Left lung (tissue), 14 donors: ENCODE results near the gene A4GALT. TPM values are rescaled to one million over a fixed set of nuclear protein-coding genes. Genes with fewer than 3 reads are reported as not detected.

Source experiments
- ATAC-seq: fragments of 200-7000 bp; cut with Tn5 transposase; one replicate; pipeline ENCODE4 v1.9.1; 2020; ENCODE audit warnings: moderate library complexity
- DNase-seq, 4 donors: peaks; one replicate each; pipeline ENCODE4 v3.0.0-alpha.2; 2013 to 2020
- H3K27ac ChIP-seq, 2 donors: fragments of 200-600 bp; sonication (generic) in 1 of 2; one replicate each; pipeline versions ENCODE4 v1.5.0 to v1.8.0; 2020 to 2021
- H3K27me3 ChIP-seq, 2 donors: fragments of 200-600 bp; sonication (generic) in 1 of 2; one replicate each; pipeline versions ENCODE4 v1.5.0 to v1.8.0; 2020 to 2021
- H3K36me3 ChIP-seq, 2 donors: fragments of 200-600 bp; sonication (generic) in 1 of 2; one replicate each; pipeline versions ENCODE4 v1.5.0 to v1.8.0; 2020 to 2021
- H3K4me1 ChIP-seq, 2 donors: fragments of 200-600 bp; one replicate each; pipeline ENCODE4 v1.8.0; 2021
- H3K4me3 ChIP-seq, 2 donors: fragments of 200-600 bp; sonication (generic) in 1 of 2; one replicate each; pipeline versions ENCODE4 v1.5.0 to v1.8.0; 2020 to 2021; ENCODE audit warnings: mild to moderate bottlenecking in 1 of 2
- H3K9me3 ChIP-seq, 2 donors: fragments of 200-600 bp; sonication (generic) in 1 of 2; one replicate each; pipeline versions ENCODE4 v1.5.0 to v1.8.0; 2020 to 2021
- intact Hi-C, 2 donors: fragments of 100-400 bp; cut with DNase I; formaldehyde crosslinking; loops; one replicate each; pipeline versions ENCODE4 v1.11.2 to v1.14.2; 2022
- long read RNA-seq, 12 donors: library from polyadenylated mRNA in 2 of 12; unstranded in 2 of 12; transcript quantifications; one replicate each; pipeline ENCODE4 v2.0.0 and lab custom pipeline, GENCODE V29; 2019 to 2026
- polyA plus RNA-seq, 6 donors: library from polyadenylated mRNA; unstranded; fragments of 120-200 nt; gene quantifications; one replicate each; pipeline ENCODE4 v1.2.1, GENCODE V29; 2013; ENCODE audit not compliant: insufficient read length in 6 of 6
- total RNA-seq, 2 donors: library from RNA; stranded (reverse); fragmentation: NEBNext Ultra II Directional; extraction: Animal tissue kit (Norgen Biotek cat#: 25700); gene quantifications; one replicate each; pipeline ENCODE4 v1.2.1, GENCODE V29; 2021
- TF ChIP-seq, protein P1 (sequence below), 2 donors: fragments of 200-600 bp; sonication (generic) in 1 of 2; IDR thresholded peaks; one replicate each; pipeline versions ENCODE4 v1.5.0 to v1.8.0; 2021; ENCODE audit warnings: antibody characterized with exemption in 2 of 2
- donor health status: DM: no; HTN: yes; CAD: no.
- donor health status: DM: no; HTN: no; CAD: no.

A4GALT gene, protein sequence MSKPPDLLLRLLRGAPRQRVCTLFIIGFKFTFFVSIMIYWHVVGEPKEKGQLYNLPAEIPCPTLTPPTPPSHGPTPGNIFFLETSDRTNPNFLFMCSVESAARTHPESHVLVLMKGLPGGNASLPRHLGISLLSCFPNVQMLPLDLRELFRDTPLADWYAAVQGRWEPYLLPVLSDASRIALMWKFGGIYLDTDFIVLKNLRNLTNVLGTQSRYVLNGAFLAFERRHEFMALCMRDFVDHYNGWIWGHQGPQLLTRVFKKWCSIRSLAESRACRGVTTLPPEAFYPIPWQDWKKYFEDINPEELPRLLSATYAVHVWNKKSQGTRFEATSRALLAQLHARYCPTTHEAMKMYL
- total RNA-seq (10 to 100 TPM; 11.2 to 21.3 TPM), polyA plus RNA-seq (1 to 10 TPM; 1.9 to 2.8 (median 2.6) TPM)
- long read RNA-seq, donor 1 = 0 reads
- long read RNA-seq, donor 2, partial matches to known transcripts = 0 of 1 reads
- long read RNA-seq, donor 2, other reads (novel, unspliced or antisense) = 0 of 1 reads
- long read RNA-seq, donor 3 = 0 reads
- long read RNA-seq, donor 4, partial matches to known transcripts = 0 of 3 reads
- long read RNA-seq, donor 4, other reads (novel, unspliced or antisense) = 0 of 3 reads
- long read RNA-seq, donor 5, partial matches to known transcripts = 0 of 1 reads
- long read RNA-seq, donor 5, other reads (novel, unspliced or antisense) = 0 of 1 reads
- long read RNA-seq, donor 6 = 0 reads
- long read RNA-seq, donor 7, partial matches to known transcripts = 0 of 1 reads
- long read RNA-seq, donor 7, other reads (novel, unspliced or antisense) = 0 of 1 reads
- long read RNA-seq, donor 8 = 0 reads
- long read RNA-seq, donor 9 = 0 reads
- long read RNA-seq, donor 10, partial matches to known transcripts = 0 of 1 reads
- long read RNA-seq, donor 10, other reads (novel, unspliced or antisense) = 1 of 1 reads
- long read RNA-seq, donor 11, partial matches to known transcripts = 0 of 2 reads
- long read RNA-seq, donor 11, other reads (novel, unspliced or antisense) = 0 of 2 reads
- long read RNA-seq, donor 12, partial matches to known transcripts = 0 of 1 reads
- long read RNA-seq, donor 12, other reads (novel, unspliced or antisense) = 0 of 1 reads

DNA sequence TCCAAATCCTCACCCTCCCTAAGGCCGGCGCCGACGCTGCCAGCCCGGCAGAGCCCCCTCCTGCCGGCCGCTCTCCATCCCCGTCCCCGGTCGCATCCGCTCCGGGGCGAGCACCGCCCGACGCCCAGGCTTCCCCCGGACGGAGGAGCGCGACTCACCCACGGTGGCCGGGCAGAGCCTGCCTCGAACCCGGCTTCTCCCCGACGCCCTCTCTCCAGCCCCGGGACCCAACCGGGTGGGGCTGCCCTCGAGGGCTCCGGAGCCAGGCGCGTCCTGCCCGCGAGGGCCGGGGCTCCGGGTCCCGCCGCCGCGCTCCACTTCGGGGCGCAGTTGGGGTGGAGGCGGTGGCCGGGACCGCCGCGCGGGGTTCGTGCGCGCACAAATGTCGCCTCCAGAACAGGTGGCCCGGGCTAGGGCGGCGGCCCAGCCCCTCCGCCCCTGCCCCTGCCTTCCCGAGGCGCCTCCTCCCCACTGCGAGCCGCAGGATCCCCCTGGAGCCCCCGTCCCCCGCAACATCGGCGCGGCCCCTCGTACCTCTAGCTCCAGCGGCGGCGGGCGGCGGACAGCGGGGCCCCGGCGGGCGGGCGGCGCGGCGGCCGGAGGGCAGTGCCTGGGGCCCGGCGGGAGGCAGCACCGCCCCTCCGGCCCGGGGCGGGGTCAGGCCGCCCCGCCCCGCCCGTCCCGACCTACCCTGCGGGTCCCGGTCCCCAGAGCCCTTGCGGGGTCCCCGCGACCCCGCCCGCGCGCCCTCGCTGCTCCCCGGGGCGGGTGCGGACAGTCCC is at the start of gene A4GALT:
Gene A4GALT (minus strand): TSS at position 608 of the 782 bp plus-strand sequence. CDS start 26,919 bp downstream, outside the sequence.
- TF ChIP-seq, protein P1, sequence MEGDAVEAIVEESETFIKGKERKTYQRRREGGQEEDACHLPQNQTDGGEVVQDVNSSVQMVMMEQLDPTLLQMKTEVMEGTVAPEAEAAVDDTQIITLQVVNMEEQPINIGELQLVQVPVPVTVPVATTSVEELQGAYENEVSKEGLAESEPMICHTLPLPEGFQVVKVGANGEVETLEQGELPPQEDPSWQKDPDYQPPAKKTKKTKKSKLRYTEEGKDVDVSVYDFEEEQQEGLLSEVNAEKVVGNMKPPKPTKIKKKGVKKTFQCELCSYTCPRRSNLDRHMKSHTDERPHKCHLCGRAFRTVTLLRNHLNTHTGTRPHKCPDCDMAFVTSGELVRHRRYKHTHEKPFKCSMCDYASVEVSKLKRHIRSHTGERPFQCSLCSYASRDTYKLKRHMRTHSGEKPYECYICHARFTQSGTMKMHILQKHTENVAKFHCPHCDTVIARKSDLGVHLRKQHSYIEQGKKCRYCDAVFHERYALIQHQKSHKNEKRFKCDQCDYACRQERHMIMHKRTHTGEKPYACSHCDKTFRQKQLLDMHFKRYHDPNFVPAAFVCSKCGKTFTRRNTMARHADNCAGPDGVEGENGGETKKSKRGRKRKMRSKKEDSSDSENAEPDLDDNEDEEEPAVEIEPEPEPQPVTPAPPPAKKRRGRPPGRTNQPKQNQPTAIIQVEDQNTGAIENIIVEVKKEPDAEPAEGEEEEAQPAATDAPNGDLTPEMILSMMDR (IDR thresholded peaks at IDR 0.05) = no peak
- H3K27me3 ChIP-seq = peaks cover 15 to 65% of the 10 kb centered on the region in 2 donors
- intact Hi-C loops = no loop called here
- ATAC-seq (peak; percentile 70), DNase-seq (no peak)
- peaks cover 0 to 41% of the 10 kb centered on the region in 2 donors for H3K4me1 ChIP-seq
- no peaks in the 10 kb centered on the region for H3K36me3 ChIP-seq
- H3K9me3 ChIP-seq = no peaks in the 10 kb centered on the region
- H3K27ac ChIP-seq = peak within 1 kb of the TSS; percentile 13 to 75
- H3K4me3 ChIP-seq = peak within 1 kb of the TSS; percentile 60 to 65

GRCh38 chr22:42770448-42770726 is 49.7 kb upstream of the A4GALT start:
- Histone ChIP-seq H3K27me3 (no peaks in the 10 kb centered on the region), H3K9me3 (no peaks in the 10 kb centered on the region), H3K27ac (no peak overlapping the region), H3K4me3 (no peak overlapping the region), H3K36me3 (no peaks in the 10 kb centered on the region), H3K4me1 (peaks cover 6 to 14% of the 10 kb centered on the region in 2 donors)
- intact Hi-C loops = no loop called here
- DNase-seq = no peak
- no peak for ATAC-seq
- TF ChIP-seq, protein P1 (IDR thresholded peaks at IDR 0.05) = no peak

DNA sequence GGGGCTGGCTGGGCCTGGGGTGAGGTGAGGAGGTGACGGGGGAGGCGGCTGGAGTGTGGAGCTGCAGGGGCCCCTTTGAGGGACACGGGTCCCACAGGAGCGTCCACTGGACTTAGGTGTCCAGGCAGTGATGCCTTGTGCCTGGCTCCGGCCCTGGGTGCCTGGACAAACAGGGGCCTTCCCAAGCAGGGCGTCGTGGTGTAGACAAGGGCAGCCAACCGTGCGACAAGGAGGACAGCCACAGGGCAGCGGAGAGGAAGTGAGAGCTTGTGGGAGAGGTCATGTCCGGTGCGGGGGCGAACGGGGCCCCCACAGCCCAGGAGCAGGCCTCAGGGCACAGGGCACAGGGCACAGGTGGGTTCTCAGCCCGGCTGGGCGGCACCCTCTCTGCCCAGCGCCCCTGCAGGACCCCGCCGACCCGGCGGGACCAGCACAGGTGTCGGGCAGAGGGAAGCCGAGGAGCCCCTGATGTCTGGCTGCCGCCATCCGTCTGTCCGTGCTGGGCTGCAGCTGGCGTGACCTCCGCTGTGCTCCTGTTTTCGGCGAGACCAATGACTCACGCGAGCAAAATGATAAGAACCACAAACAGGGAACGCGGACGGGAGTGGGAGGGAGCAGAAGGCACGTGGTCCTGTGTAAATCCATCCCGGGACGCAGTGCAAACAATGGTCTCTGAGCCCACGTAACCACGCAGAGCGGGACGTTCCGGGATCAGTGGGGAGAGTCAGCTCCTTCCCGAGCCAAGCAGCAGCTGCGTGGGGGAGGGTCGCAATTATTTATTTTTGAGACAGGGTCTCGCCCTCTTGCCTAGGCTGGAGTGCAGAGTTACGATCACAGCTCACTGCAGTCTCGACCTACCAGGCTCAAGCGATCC is 49.1 kb upstream of the A4GALT start:
- H3K4me1 ChIP-seq = peaks cover 6 to 14% of the 10 kb centered on the region in 2 donors
- no peak overlapping the region for H3K4me3 ChIP-seq
- ATAC-seq = peak; percentile 83
- intact Hi-C loops = no loop called here
- DNase-seq = peak in 2 of 4 donors; percentile 23 to 68
- H3K27me3 ChIP-seq = no peaks in the 10 kb centered on the region
- H3K9me3 ChIP-seq = no peaks in the 10 kb centered on the region
- no peaks in the 10 kb centered on the region for H3K36me3 ChIP-seq
- no peak overlapping the region for H3K27ac ChIP-seq
- TF ChIP-seq, protein P1 (IDR thresholded peaks at IDR 0.05) = no peak

- ATAC-seq = no peak
- intact Hi-C loops = no loop called here
- Histone ChIP-seq H3K9me3 (no peaks in the 10 kb centered on the region), H3K27me3 (no peaks in the 10 kb centered on the region), H3K4me1 (peaks cover 6 to 14% of the 10 kb centered on the region in 2 donors), H3K4me3 (no peak overlapping the region), H3K27ac (no peak overlapping the region), H3K36me3 (no peaks in the 10 kb centered on the region)
- TF ChIP-seq, protein P1 (IDR thresholded peaks at IDR 0.05) = no peak
- no peak for DNase-seq
These were observed 48.5 kb upstream of the A4GALT start for GRCh38 chr22:42769238-42769573.
